Testis (tissue), 3 donors: Measurements from ENCODE around the gene PDLIM7. TPM values are rescaled to one million over a fixed set of nuclear protein-coding genes. Genes with fewer than 3 reads are reported as not detected.

Experiments
- DNase-seq: peaks from one replicate; pipeline ENCODE4 v3.0.0-alpha.2; 2019
- H3K27ac ChIP-seq, 2 donors: fragments of 200-600 bp; sonication (generic); one replicate each; pipeline ENCODE4 v1.5.1; 2019
- H3K27me3 ChIP-seq: fragments of 200-600 bp; sonication (generic); one replicate; pipeline ENCODE4 v1.5.1; 2019
- H3K36me3 ChIP-seq: fragments of 200-600 bp; sonication (generic); one replicate; pipeline ENCODE4 v1.5.1; 2017; ENCODE audit warnings: low read depth; ENCODE audit errors: missing control alignments
- H3K4me1 ChIP-seq: fragments of 200-600 bp; sonication (generic); one replicate; pipeline ENCODE4 v1.5.1; 2019
- H3K4me3 ChIP-seq, 2 donors: fragments of 200-600 bp; sonication (generic); one replicate each; pipeline ENCODE4 v1.5.1; 2017 to 2019
- H3K9me3 ChIP-seq: fragments of 200-600 bp; sonication (generic); one replicate; pipeline ENCODE4 v1.5.1; 2017
- CTCF ChIP-seq, 3 experiments: fragments of 450-650 bp in 2 of 3; fragments of 200-600 bp in 1 of 3; sonication (generic) in 1 of 3; IDR thresholded peaks; one replicate each; pipeline ENCODE4 v1.5.1; 2016 to 2019; ENCODE audit warnings: antibody characterized with exemption in 3 of 3, mild to moderate bottlenecking in 2 of 3, moderate library complexity in 1 of 3
- POLR2A ChIP-seq: fragments of 450-650 bp; IDR thresholded peaks from one replicate; pipeline ENCODE4 v1.6.1; 2017; ENCODE audit warnings: antibody characterized with exemption, mild to moderate bottlenecking, moderate library complexity
- WGBS, 2 donors: methylation state at CpG; one replicate each; pipeline ENCODE4 v1.1.5; 2018; 5-methylcytosine and 5-hydroxymethylcytosine counted together
- intact Hi-C: fragments of 100-400 bp; cut with DNase I; formaldehyde crosslinking; loops from one replicate; pipeline ENCODE4 v1.15.1; 2023; ENCODE audit warnings: low total_unique reads
- polyA plus RNA-seq: library from polyadenylated mRNA; stranded (reverse); fragments of 350-450 nt; fragmentation: Illumina TruSeq; extraction: RNeasy Lipid Tissue Mini Kit (QIAGEN cat#74804); gene quantifications from one replicate; pipeline ENCODE4 v1.2.3, GENCODE V29; 2014; ENCODE audit warnings: low read depth, low replicate concordance; ENCODE audit not compliant: insufficient read depth
- total RNA-seq, 2 donors: library from RNA; depleted of rRNA; stranded (reverse); fragments of >200 nt; gene quantifications; one replicate each; pipeline ENCODE4 v1.2.3, GENCODE V29; 2016

PDLIM7 gene
- total and polyA plus RNA-seq, 3 donors from 2014 or later = 72.2 to 118 (median 90.5) TPM

GRCh38 chr5:177495243-177496060 lies 2.0 kb downstream of the PDLIM7 start:
- peaks cover 44% of the 10 kb centered on the region for H3K4me1 ChIP-seq
- intact Hi-C loops = no loop called here
- peak overlapping the region; percentile 85 to 86 for H3K27ac ChIP-seq
- no peak for TF ChIP-seq CTCF (IDR thresholded peaks at IDR 0.05)
- TF ChIP-seq POLR2A = no peak
- peak; percentile 58 for DNase-seq
- WGBS, 2 donors = 70 to 71% methylated on average over 6 to 14 of the region's 14 CpGs
- peak overlapping the region in 1 of 2 donors; percentile 85 for H3K4me3 ChIP-seq
- H3K36me3 ChIP-seq = no peaks in the 10 kb centered on the region
- no peaks in the 10 kb centered on the region for H3K27me3 ChIP-seq
- no peaks in the 10 kb centered on the region for H3K9me3 ChIP-seq

- no peak for TF ChIP-seq POLR2A
- TF ChIP-seq CTCF (IDR thresholded peaks at IDR 0.05) = no peak
- H3K4me3 ChIP-seq = no peak overlapping the region
- no peaks in the 10 kb centered on the region for H3K36me3 ChIP-seq
- 55 to 64% methylated on average over 9 to 11 of the region's 11 CpGs for WGBS, 2 donors
- no peaks in the 10 kb centered on the region for H3K9me3 ChIP-seq
- intact Hi-C loops = no loop called here
- H3K27me3 ChIP-seq = no peaks in the 10 kb centered on the region
- no peak for DNase-seq
- peak overlapping the region; percentile 85 to 86 for H3K27ac ChIP-seq
- peaks cover 40% of the 10 kb centered on the region for H3K4me1 ChIP-seq
Measured at GRCh38 chr5:177494346-177495195, 2.8 kb downstream of the PDLIM7 start.

- intact Hi-C loops = no loop called here
Measured at GRCh38 chr5:177493795-177494345, 3.5 kb downstream of the PDLIM7 start.

GRCh38 chr5:177492841-177493240 lies 4.6 kb downstream of the PDLIM7 start:
- TF ChIP-seq CTCF (IDR thresholded peaks at IDR 0.05) = no peak
- TF ChIP-seq POLR2A = no peak
- no peak for DNase-seq
- Histone ChIP-seq H3K4me1 (peaks cover 27% of the 10 kb centered on the region), H3K27ac (peak overlapping the region; percentile 3 to 38), H3K36me3 (no peaks in the 10 kb centered on the region), H3K27me3 (no peaks in the 10 kb centered on the region), H3K4me3 (no peak overlapping the region), H3K9me3 (no peaks in the 10 kb centered on the region)
- 76 to 86% methylated on average over 7 of the region's 7 CpGs for WGBS, 2 donors
- intact Hi-C loops = no loop called here

More at GRCh38 chr5:177493795-177494345, 3.5 kb downstream of the PDLIM7 start:
- H3K27me3 ChIP-seq = no peaks in the 10 kb centered on the region
- no peak for DNase-seq
- no peak overlapping the region for H3K4me3 ChIP-seq
- H3K27ac ChIP-seq = peak overlapping the region in 1 of 2 donors; percentile 86
- no peaks in the 10 kb centered on the region for H3K36me3 ChIP-seq
- H3K4me1 ChIP-seq = peaks cover 37% of the 10 kb centered on the region
- H3K9me3 ChIP-seq = no peaks in the 10 kb centered on the region
- TF ChIP-seq CTCF (IDR thresholded peaks at IDR 0.05) (no peak), POLR2A (no peak)
- 65 to 79% methylated on average over 5 of the region's 5 CpGs for WGBS, 2 donors
